NAMALWA (cell line): ENCODE measurements around the gene MRPS27.

Experiments used
- DNase-seq: peaks from one replicate; pipeline ENCODE4 v3.0.0-alpha.2; 2015; ENCODE audit warnings: low spot score

The MRPS27 gene

DNA sequence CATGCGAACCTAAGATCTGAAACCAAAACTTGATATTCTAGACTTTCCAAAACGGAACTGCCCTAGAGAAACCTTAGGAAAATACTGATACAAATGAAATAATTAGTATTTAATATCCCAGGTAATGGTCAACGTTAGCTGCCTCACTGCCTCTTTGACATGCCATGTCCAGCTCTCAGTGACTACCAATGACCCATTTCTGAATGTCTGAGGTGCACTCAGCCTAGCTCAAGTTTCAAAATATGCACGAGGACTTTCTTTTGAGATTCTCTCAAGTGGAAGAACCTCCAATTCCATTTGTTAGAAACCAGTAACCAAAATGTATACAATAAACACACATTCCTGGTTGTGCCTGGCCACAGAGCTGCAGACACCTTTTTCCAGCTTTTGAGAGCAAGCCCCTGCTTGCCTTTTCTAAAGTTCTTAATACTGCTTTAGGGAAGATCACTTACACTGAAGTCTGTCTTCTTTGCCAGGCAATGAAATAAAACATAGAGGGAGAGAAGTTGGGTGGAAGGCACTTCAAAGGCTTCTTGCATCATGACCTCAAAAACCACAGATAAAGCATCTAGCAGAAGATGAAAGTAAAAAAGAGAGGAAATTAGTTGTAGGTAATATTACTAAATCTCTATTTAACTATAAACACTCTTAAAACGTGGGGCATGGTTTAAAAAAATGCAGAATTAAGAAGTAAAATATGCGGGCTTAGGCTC lies 87.9 kb downstream of the MRPS27 start:
- peak; percentile 14 for DNase-seq

DNA sequence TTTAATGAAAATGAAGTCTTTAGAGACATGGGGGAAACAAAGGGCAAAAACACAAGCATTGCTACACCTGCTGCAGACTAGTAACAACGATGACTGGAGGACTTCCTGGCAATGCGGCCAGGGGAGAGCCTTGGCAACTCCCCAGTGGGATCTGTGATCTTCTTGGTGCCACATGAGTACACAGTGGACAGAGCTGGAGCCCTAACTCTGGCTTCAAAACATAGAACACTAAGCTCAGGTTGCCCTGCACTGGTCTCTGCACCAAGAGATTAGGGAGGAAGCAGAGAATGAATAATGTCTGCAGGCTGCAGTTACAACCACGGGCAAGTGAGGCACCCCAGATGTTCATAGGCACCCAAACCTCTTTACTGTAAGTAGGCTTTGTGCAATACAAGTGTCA lies 91.1 kb downstream of the MRPS27 start:
- DNase-seq, result no peak

GRCh38 chr5:72226950-72227349 lies 93.1 kb downstream of the MRPS27 start:
- DNase-seq, result no peak

DNA sequence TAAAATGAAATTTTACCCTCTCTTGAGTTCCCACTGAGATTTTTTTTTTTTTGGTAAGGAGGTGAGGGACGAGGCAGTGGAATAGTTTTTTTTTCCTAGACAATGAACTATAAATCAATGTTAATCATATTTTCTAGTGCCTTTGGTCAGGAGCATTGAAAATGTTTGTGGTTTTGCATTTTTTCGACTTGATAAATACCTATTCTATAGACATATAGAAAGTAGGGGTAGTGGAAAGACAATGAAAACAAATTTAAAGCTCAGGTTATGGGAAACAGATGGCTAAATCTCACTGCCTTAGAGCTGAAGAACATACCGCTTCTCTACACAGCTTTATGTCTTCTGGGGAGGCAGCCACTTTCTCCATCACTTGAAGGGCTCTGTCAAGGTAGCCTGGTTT lies 94.3 kb downstream of the MRPS27 start:
- no peak for DNase-seq

- no peak for DNase-seq
Measured at GRCh38 chr5:72224946-72225463, 95.0 kb downstream of the MRPS27 start.

DNA sequence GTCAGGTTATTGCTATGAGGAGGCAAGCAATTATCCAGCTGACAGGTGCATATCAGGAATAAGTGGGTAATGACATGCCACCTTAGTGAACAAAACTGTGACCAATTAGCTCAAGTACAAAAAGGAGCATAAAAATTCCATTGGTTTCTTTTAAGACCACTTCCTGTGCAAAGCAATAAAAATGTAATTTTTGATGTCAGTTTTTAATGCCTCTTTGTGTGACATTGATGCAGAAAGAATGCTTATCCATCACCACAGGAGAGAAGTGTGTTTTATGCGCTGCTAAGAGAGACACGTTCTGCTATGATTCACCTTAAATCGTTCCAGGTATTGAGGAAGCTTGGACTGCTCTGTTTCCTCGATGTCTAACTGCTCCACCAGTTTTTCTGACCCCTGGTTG lies 96.7 kb downstream of the MRPS27 start:
- DNase-seq, result no peak

DNA sequence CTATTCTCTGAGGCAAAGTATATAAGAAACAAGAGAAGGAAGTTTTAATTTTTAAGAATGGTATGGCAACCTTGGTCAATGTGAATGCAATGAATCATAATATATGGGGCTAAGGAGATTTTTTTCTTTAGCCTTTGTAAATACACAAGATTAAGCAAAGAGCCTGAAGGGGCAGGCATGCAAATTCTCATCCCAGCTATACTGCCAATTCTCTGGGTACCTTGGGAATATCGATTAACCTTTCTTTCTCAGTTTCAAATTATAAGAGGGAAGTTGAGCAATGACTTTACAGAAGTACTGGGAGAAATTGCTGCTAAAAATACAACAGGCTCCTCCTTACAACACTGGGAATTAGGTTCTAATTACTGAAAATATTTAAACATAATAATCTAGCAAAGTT lies 97.5 kb downstream of the MRPS27 start:
- no peak for DNase-seq

DNA sequence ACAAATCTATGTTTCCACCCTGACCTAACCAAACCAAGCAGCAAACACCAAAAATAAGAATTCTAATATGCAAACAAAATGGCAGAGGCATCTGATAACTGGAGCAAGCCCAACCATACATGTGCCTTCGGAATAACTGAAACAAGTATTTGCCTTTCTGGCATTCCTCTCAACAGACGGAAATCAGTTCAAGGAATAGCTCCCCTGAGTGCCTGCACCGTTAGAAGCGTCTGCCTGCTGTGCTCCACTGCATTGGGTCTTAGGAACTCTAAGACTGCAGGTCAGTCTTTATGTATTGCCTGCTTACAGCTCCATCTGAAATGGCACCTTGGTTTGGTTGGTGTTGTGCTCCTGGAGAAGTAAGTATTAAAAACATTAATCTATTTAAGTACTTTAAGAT lies 98.5 kb downstream of the MRPS27 start:
- no peak for DNase-seq

DNA sequence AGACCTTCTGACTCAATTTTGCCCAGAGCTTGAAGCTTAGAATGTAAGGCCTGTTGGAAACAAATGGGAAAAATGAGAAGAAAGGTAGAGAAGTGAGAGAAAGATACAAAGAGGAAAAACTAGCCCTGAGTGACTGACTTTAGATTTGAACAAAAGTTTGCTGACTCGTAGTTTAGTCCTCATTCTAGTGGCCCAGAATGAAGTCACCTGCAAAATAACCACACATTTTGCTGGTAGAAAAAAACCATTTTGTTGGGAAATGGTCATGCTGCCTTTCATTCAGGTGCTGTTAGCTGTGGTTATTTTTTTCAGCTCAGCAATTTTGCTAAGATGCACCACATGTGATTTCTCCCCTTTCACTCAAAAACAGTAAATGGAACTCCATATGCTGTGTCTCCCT lies 98.9 kb downstream of the MRPS27 start:
- no peak for DNase-seq

DNA sequence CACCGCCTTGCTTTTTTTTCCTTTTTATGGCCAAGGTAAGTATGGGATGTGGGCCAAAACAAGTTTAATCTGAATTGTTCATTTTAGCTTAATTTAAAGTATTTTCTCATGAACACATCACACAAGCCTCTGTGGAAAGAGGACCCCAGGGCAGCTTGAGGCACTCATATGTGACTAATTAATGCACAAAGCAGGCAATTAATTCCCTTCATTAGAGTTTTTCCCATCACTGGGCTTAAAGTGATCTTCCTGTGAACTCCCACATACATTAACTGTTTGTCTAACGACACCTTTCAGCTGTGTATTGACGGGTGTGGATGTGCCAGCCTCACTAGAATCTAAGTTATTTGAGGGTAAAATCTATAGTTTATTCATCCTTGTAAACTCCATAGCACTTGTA lies 103.3 kb downstream of the MRPS27 start:
- DNase-seq, result no peak

- DNase-seq, result no peak
Measured at GRCh38 chr5:72214168-72214567, 105.9 kb downstream of the MRPS27 start.

- no peak for DNase-seq
Measured at GRCh38 chr5:72213482-72213881, 106.6 kb downstream of the MRPS27 start.

- DNase-seq, result no peak
Measured at GRCh38 chr5:72212171-72212570, 107.9 kb downstream of the MRPS27 start.

DNA sequence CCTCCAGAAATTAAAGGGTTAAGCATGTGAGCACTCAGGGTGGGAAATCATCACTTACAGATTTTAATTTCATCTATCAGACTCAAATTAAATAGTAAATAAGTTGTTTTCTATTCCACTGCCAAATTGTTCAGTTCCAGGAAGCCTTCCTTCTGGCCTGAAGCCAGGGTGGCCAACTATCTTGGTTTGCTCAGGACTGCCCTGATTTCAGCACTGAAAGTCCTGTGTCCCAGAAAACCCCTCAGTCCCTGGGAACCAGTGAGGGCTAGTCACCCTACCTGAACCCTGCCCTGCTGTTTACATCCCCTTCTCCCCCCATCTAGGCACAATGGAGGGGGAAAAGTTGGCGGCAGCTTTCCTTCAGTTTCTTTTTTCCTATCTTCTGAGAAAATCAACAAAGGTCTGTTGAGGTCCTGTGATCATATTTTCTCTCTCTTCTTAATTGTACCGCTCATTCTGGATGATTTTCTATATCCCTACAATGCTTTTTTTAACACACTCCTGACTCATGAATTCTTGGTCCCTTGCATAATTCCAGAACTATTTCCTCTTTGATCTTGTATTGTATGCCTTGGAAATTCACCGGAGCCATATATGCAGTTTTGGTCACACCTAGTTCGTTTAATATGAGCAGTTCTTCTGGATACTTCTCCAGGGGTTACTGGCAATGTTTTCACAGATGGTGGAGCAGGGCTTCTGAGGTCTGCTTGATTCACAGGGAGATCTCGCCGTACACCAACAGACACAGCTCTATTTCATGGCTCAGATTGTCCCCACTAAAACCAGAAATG lies 109.0 kb downstream of the MRPS27 start:
- DNase-seq, result no peak

- DNase-seq, result no peak
Measured at GRCh38 chr5:72209147-72210115, 110.6 kb downstream of the MRPS27 start.

GRCh38 chr5:72208324-72208926 lies 111.6 kb downstream of the MRPS27 start:
- DNase-seq, result no peak

GRCh38 chr5:72206994-72207393 lies 113.0 kb downstream of the MRPS27 start:
- DNase-seq, result no peak

GRCh38 chr5:72206160-72206559 lies 113.9 kb downstream of the MRPS27 start:
- no peak for DNase-seq

- no peak for DNase-seq
Measured at GRCh38 chr5:72205431-72206009, 114.5 kb downstream of the MRPS27 start.

GRCh38 chr5:72204946-72205345 lies 115.1 kb downstream of the MRPS27 start:
- no peak for DNase-seq

DNA sequence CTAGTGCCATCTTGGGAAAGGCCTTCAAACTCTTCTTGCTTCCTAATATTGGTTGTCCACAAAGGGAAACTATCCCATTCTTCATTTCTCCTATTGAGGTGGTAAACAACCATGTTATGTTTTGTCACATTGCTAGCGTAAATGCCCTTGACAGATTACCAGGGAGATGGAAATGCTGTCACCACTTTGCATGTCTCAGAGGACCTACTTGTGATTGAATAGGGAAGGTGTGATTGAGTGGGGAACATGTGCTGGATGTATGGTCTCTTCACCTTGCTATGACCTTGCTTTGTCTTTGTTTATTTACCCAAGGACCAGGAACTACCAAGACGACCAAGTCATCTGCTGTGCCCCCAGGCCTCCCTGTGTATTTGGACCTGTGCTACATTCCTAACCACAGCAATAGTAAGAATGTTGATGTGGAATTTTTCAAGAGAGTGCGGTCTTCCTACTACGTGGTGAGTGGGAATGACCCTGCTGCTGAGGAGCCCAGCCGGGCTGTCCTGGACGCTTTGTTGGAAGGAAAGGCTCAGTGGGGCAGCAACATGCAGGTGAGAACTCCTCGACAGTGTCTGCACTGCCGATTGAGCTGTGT lies 116.7 kb downstream of the MRPS27 start:
- DNase-seq, result no peak
